HG03521 (cell line): ENCODE results near the gene TRERF1.
A peak's percentile ranks its signal among the peaks of the same experiment; 100 is the strongest.
"Not testable (repeated sequence)": the region's sequence is repeated elsewhere in the genome, so short reads cannot be mapped to it uniquely, and the experiment has no call there.

Experiments
- ATAC-seq: cut with Tn5 transposase; IDR thresholded peaks from one replicate; pipeline ENCODE4 v1.9.1; 2021; ENCODE audit warnings: mild to moderate bottlenecking, moderate library complexity; ENCODE audit not compliant: unreplicated experiment

TRERF1 gene

GRCh38 chr6:42230345-42231321, 221.1 kb downstream of the TRERF1 start:
- ATAC-seq: no peak

GRCh38 chr6:42229506-42230119, 222.1 kb downstream of the TRERF1 start:
- no peak for ATAC-seq

- no peak for ATAC-seq
Observed at GRCh38 chr6:42228305-42228704, 223.4 kb downstream of the TRERF1 start.

GRCh38 chr6:42227173-42227850, 224.4 kb downstream of the TRERF1 start:
- ATAC-seq: no peak

- no peak for ATAC-seq
Observed at GRCh38 chr6:42226645-42227143, 225.0 kb downstream of the TRERF1 start.

GRCh38 chr6:42226161-42226611, 225.5 kb downstream of the TRERF1 start:
- no peak for ATAC-seq

GRCh38 chr6:42225419-42225818, 226.3 kb downstream of the TRERF1 start:
- ATAC-seq: no peak

GRCh38 chr6:42225029-42225339, 226.7 kb downstream of the TRERF1 start:
- ATAC-seq: no peak

GRCh38 chr6:42224222-42225028, 227.3 kb downstream of the TRERF1 start:
- peak; percentile 80 for ATAC-seq

- ATAC-seq: no peak
Observed at GRCh38 chr6:42222448-42222847, 229.3 kb downstream of the TRERF1 start.

- no peak for ATAC-seq
Observed at GRCh38 chr6:42221546-42221945, 230.2 kb downstream of the TRERF1 start.

- ATAC-seq: no peak
Observed at GRCh38 chr6:42220807-42221206, 230.9 kb downstream of the TRERF1 start.

GRCh38 chr6:42217519-42218367, 234.0 kb downstream of the TRERF1 start, which contains the start of gene MRPS10:
MRPS10 (minus strand) TSS chr6:42217861; CDS start chr6:42217849, 12 bp downstream.
- peak; percentile 96 for ATAC-seq

GRCh38 chr6:42217157-42217518, 234.6 kb downstream of the TRERF1 start:
- ATAC-seq: no peak

GRCh38 chr6:42216495-42216894, 235.2 kb downstream of the TRERF1 start:
- not testable (repeated sequence) for ATAC-seq

GRCh38 chr6:42212442-42212841, 239.3 kb downstream of the TRERF1 start:
- no peak for ATAC-seq

- ATAC-seq: no peak
Observed at GRCh38 chr6:42211726-42212125, 240.0 kb downstream of the TRERF1 start.

- ATAC-seq: no peak
Observed at GRCh38 chr6:42210551-42210950, 241.2 kb downstream of the TRERF1 start.

- not testable (repeated sequence) for ATAC-seq
Observed at GRCh38 chr6:42207559-42207958, 244.2 kb downstream of the TRERF1 start.
